Skeletal muscle satellite cell (primary cell): ENCODE results near the gene SPAG6.

Source experiments
- H3K27me3 ChIP-seq: 2 replicates; pipeline ENCODE4 v1.7.0; 2013; ENCODE audit warnings: low read length; ENCODE audit not compliant: control insufficient read depth, insufficient read depth
- H3K36me3 ChIP-seq: 2 replicates; pipeline ENCODE4 v1.7.0; 2013; ENCODE audit warnings: mild to moderate bottlenecking, control low read depth, low read length; ENCODE audit not compliant: insufficient read depth
- H3K4me1 ChIP-seq: 2 replicates; pipeline ENCODE4 v1.7.0; 2013; ENCODE audit warnings: low read length; ENCODE audit not compliant: control insufficient read depth, insufficient read depth
- H3K4me2 ChIP-seq: 2 replicates; pipeline ENCODE4 v1.7.0; 2013; ENCODE audit warnings: mild to moderate bottlenecking, low read length
- H3K4me3 ChIP-seq: 2 replicates; pipeline ENCODE4 v1.7.0; 2013; ENCODE audit warnings: low read length
- H3K9ac ChIP-seq: 2 replicates; pipeline ENCODE4 v1.7.0; 2013; ENCODE audit warnings: mild to moderate bottlenecking, low read depth, low read length, moderate library complexity
- H3K9me3 ChIP-seq: replicated peaks from 2 replicates; pipeline ENCODE4 v1.7.0; 2013; ENCODE audit warnings: mild to moderate bottlenecking, control low read depth, low read length

Gene SPAG6

DNA sequence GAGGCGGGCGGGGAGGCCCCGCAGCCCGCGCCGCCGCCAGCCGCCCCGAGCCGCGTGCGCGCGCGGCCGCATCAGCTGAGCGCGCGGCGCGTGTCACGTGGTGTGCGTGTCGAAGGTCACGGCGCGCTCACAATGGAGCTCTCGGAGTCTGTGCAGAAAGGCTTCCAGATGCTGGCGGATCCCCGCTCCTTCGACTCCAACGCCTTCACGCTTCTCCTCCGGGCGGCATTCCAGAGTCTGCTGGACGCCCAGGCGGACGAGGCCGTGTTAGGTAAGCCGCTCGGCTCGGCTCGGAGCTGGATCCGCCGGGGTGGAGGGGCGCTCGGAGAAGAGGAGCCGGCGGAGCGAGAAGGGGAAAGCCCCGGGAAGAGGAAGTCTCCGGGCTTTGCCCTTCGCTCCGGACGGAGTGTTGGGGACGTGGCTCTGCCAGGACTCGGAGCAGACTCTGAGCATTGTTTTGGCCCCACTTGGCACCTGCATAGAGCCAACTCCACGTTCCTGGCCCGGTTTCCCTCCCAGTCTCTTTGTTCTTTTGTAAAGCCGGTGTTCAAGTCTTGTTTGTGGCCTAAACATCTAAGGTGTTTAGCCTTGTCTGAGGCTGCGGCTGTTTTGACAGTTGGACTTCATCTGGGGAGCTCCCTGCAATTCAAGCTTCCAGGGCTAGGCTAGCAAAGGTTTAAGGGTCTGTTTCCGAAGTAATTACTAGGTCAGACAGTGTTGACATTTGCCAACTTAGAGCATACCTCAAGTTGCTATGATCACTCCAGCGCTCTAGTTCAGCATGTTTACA is 28.8 kb upstream of the SPAG6 start, which contains the start of gene COMMD3:
Gene COMMD3, plus strand, starts transcription at position 103 of the 790 bp plus-strand sequence. Its CDS starts 30 bp downstream, at position 133.
- H3K27me3 ChIP-seq = no peaks in the 10 kb centered on the region
- H3K36me3 ChIP-seq = no peaks in the 10 kb centered on the region
- no peaks in the 10 kb centered on the region for H3K9me3 ChIP-seq
- peaks cover 16% of the 10 kb centered on the region for H3K4me1 ChIP-seq
- H3K4me2 ChIP-seq = peak within 1 kb of the TSS; percentile 89
- H3K9ac ChIP-seq = peak within 1 kb of the TSS; percentile 87
- H3K4me3 ChIP-seq = peak within 1 kb of the TSS; percentile 80

DNA sequence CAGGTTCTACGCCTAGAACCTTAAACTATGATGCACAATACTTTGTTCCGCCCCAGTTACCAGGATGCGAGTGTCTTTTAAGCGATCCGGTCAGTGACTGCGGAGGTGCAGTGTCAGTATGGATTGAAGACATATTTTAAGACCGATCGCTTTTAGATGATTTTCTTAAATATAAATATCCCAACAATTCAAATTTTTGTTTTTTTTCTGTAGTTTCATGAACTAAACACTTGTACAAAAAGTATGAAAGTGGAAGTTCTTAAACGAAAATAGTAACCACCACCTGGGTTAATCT is 28.3 kb upstream of the SPAG6 start:
- Histone ChIP-seq H3K27me3 (peaks cover under 1% of the 10 kb centered on the region), H3K4me1 (peaks cover 16% of the 10 kb centered on the region), H3K4me2 (peak overlapping the region; percentile 89), H3K9ac (peak overlapping the region; percentile 87), H3K9me3 (no peaks in the 10 kb centered on the region), H3K36me3 (no peaks in the 10 kb centered on the region), H3K4me3 (peak overlapping the region; percentile 80)

DNA sequence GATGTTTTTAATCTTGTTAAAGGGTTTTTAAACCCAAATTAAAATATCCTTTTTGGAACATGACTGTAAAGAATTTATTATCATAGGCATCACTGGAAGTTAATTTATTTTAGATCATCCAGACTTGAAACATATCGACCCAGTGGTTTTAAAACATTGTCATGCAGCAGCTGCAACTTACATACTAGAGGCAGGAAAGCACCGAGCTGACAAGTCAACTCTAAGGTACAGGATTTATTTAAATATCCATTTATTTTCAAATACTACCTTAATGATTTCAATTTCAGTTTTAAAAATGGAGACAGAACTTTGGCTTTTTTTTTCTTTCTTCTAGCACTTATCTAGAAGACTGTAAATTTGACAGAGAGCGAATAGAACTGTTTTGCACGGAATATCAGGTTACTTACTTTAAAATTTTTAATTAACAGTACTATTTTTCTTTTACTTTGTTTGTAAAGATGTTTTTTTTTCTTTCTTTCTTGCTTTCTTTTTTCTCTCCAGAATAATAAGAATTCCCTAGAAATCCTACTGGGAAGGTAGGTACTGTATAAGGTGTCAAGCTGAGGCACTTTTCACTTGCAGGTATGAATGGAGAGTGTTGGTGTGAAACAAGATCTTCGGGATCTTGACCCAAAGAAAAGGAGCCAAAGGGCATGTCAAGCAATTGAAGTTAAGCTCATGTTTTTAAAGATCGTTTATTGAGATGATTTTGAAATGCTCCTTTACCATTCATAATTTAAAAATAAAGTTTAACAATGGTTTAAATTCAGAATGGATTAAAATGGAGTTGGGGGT is 27.3 kb upstream of the SPAG6 start:
- Histone ChIP-seq H3K4me1 (peaks cover 24% of the 10 kb centered on the region), H3K9me3 (no peaks in the 10 kb centered on the region), H3K36me3 (no peaks in the 10 kb centered on the region), H3K4me2 (peak overlapping the region; percentile 89), H3K4me3 (peak overlapping the region; percentile 80), H3K27me3 (peaks cover 10% of the 10 kb centered on the region), H3K9ac (peak overlapping the region; percentile 87)

DNA sequence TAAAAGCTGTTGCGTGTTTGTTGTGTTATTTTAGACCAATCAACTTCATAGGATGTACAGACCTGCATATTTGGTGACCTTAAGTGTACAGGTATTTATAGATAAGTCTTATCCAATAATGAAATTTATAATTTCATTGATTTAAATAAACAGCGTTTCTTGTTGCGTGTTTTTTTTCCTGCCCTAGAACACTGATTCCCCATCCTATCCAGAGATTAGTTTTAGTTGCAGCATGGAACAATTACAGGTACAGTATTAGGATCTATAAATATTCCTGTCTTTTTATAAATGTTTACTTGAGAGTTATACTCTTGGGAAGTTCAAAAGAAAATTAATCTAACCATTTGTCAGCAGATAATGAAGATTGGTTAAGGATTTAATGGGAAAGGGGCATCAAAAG is 26.5 kb upstream of the SPAG6 start:
- no peak overlapping the region for H3K9ac ChIP-seq
- no peaks in the 10 kb centered on the region for H3K9me3 ChIP-seq
- H3K4me2 ChIP-seq = no peak overlapping the region
- no peaks in the 10 kb centered on the region for H3K36me3 ChIP-seq
- H3K4me3 ChIP-seq = no peak overlapping the region
- peaks cover 24% of the 10 kb centered on the region for H3K4me1 ChIP-seq
- H3K27me3 ChIP-seq = peaks cover 16% of the 10 kb centered on the region

DNA sequence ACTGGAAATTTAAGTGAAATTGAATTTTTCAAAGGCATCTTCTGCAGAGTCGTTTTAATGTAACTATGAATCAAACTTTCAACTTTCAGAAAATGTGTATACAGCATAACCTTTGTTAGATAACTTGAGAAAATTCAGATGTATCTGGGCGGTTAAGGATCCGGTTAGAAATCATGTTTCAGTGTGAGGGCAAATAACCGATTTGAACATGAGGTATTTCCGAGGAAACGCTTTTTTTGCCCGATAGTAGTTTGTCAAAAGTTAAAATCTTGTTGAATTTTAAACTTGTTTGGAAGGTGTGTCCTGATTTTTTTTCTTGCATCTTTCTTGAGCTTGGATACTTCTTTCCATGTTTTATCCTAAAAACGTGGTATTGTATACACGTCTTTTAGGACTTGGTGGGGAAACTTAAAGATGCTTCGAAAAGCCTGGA is 25.7 kb upstream of the SPAG6 start:
- H3K4me3 ChIP-seq = no peak overlapping the region
- no peaks in the 10 kb centered on the region for H3K36me3 ChIP-seq
- no peaks in the 10 kb centered on the region for H3K9me3 ChIP-seq
- H3K4me2 ChIP-seq = peak overlapping the region; percentile 86
- H3K9ac ChIP-seq = no peak overlapping the region
- H3K27me3 ChIP-seq = peaks cover 24% of the 10 kb centered on the region
- peaks cover 25% of the 10 kb centered on the region for H3K4me1 ChIP-seq

DNA sequence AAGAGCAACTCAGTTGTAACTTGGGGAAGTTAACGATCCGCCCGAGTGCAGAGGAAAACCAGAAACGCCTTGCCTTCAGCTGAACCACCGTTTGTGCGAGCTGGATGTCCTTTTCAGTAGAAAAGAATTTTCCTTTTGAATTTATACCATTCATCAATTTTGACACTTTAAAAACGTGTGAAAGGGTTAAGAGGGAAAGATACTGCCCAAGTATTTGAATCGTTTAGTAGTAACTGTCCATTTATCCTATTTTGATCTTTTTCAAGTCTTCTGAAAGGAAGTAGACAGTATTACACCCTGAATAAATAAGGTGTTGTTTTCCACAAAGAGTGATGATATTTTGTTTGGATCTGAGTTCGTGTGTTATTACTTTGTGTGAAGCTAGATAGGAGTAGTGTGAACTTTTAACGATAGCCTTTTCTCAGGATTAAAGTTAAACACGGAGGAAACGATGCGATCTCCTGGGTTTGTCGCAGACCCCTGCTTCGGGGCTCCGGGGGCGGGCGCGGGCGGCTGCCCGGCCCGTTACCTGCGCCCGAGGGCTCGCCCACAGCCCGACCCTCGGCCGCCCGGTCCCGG is 25.2 kb upstream of the SPAG6 start:
- Histone ChIP-seq H3K27me3 (peaks cover 25% of the 10 kb centered on the region), H3K9ac (peak overlapping the region; percentile 85), H3K9me3 (no peaks in the 10 kb centered on the region), H3K36me3 (no peaks in the 10 kb centered on the region), H3K4me2 (peak overlapping the region; percentile 86), H3K4me3 (peak overlapping the region; percentile 73), H3K4me1 (peaks cover 29% of the 10 kb centered on the region)

DNA sequence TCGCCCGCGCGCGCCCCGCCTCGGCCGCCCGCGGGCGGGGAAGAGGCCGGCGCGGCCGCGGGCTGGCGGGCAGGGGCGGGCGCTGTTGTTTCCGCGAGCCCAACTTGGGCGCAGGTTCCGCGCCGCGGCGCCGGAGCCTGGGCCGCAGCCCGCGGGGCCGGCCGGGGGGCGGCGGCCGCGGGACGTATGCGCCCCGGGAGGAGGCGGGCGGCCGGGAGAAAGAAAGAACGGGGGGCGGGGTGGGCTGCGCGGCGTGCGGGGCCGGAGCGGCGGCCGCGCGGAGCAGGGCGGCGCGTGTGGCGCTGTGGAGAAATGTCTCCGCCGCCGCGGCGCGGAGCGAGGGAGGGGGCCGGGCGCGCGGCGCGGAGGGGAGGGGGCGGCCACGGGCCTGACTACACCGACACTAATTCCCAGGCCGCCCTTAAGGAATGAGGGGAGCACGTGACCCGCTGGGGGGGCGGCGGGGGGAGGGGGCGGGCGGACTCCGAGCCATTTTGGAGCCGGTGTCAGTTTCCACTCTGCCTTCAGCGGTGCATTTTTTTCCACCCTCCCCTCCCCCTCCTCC is 24.6 kb upstream of the SPAG6 start, which contains the start of gene BMI1:
Gene BMI1, plus strand, starts transcription at position 509 of the 565 bp plus-strand sequence. CDS start 5,351 bp downstream, outside the sequence.
- Histone ChIP-seq H3K4me1 (peaks cover 29% of the 10 kb centered on the region), H3K36me3 (no peaks in the 10 kb centered on the region), H3K9me3 (no peaks in the 10 kb centered on the region), H3K4me2 (peak within 1 kb of the TSS; percentile 94), H3K4me3 (peak within 1 kb of the TSS; percentile 86), H3K9ac (peak within 1 kb of the TSS; percentile 89), H3K27me3 (peaks cover 25% of the 10 kb centered on the region)

DNA sequence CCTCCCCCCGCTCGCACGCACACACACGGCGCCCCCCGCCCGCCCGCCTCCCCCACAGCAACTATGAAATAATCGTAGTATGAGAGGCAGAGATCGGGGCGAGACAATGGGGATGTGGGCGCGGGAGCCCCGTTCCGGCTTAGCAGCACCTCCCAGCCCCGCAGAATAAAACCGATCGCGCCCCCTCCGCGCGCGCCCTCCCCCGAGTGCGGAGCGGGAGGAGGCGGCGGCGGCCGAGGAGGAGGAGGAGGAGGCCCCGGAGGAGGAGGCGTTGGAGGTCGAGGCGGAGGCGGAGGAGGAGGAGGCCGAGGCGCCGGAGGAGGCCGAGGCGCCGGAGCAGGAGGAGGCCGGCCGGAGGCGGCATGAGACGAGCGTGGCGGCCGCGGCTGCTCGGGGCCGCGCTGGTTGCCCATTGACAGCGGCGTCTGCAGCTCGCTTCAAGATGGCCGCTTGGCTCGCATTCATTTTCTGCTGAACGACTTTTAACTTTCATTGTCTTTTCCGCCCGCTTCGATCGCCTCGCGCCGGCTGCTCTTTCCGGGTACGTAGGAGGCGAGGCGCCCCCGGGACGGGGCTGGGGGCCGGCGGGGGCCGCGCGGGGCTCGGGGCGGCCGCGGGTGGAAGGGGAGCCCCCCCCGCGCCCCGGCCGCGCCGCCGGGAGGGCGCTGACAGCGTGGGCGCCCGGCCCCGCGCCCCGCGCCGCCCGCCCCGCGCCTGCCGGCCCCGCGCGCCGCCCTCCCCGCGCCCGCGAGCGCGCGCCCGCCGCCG is 24.0 kb upstream of the SPAG6 start:
- Histone ChIP-seq H3K4me2 (peak overlapping the region; percentile 77), H3K9me3 (no peaks in the 10 kb centered on the region), H3K27me3 (peaks cover 25% of the 10 kb centered on the region), H3K4me3 (peak overlapping the region; percentile 86), H3K4me1 (peaks cover 33% of the 10 kb centered on the region), H3K9ac (peak overlapping the region; percentile 89), H3K36me3 (no peaks in the 10 kb centered on the region)

DNA sequence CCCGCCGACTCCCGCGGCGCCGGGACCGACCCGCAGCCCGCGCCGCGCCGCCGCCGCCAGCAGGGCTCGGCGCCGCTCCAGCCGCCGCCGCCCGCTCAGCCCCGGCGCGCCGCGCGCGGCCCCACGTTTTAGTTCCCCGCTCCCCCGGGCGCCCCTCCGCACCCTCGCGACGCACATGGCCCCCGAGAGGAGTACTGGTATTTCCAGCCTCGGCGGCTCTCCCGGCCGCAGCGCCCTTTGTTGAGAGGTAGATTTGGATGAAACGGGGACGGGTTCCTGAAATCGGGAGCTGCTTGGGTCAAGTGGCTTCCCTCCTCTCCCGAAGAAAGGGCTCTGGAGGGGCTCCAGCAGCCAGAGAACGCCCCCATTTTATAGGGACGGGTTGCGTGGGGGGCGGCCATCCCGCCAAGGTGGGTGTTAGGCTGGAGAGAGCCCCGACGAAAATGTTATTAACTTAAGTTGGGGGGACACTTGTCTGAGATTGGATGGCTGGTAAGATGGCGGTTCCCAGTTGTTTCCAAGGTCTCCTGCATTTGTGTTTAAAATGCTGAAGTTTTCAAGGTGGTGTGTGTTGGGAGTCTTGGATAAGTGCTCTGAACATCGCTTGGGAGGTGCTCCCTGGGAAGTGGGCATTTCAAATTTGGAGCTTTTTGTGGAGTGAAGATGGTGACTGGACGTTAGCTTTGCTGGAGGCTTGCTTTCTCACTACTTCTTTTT is 23.2 kb upstream of the SPAG6 start:
- Histone ChIP-seq H3K4me2 (peak overlapping the region; percentile 94), H3K9me3 (no peaks in the 10 kb centered on the region), H3K4me1 (peaks cover 37% of the 10 kb centered on the region), H3K4me3 (peak overlapping the region; percentile 81), H3K27me3 (peaks cover 25% of the 10 kb centered on the region), H3K9ac (peak overlapping the region; percentile 83), H3K36me3 (no peaks in the 10 kb centered on the region)

DNA sequence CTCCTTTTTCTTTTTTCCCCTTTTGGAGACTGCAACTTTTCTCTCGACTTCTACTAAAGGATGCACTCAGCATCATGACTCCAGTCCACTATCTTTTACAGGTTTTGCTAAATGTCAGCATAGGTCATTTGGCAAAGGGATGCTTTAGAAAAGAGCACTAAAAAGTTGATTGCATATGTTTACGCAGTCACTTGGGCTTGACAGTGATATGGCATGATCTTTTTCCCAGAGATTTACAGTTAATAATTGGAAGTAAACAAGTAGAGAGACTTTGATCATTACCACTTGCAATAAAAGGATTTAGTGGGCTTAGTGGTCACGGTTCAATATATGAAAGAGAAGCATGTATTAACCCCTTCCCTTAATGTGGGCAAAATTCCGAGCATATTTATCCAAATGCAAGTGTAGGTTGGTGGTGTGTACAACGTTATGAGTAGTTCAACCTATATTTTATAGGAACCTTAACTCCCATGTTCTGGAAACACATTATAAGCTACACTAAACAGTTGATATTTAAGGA is 22.6 kb upstream of the SPAG6 start:
- Histone ChIP-seq H3K4me2 (peak overlapping the region; percentile 94), H3K9ac (no peak overlapping the region), H3K4me1 (peaks cover 36% of the 10 kb centered on the region), H3K36me3 (peaks cover 2% of the 10 kb centered on the region), H3K9me3 (no peaks in the 10 kb centered on the region), H3K4me3 (peak overlapping the region; percentile 81), H3K27me3 (peaks cover 25% of the 10 kb centered on the region)
